ENCODE measurements around the gene MINPP1. TPM values are rescaled to one million over a fixed set of nuclear protein-coding genes. Genes with fewer than 3 reads are reported as not detected.

MINPP1 gene
- total RNA-seq, 1 experiment from 2014 or later: 12.3 TPM

DNA sequence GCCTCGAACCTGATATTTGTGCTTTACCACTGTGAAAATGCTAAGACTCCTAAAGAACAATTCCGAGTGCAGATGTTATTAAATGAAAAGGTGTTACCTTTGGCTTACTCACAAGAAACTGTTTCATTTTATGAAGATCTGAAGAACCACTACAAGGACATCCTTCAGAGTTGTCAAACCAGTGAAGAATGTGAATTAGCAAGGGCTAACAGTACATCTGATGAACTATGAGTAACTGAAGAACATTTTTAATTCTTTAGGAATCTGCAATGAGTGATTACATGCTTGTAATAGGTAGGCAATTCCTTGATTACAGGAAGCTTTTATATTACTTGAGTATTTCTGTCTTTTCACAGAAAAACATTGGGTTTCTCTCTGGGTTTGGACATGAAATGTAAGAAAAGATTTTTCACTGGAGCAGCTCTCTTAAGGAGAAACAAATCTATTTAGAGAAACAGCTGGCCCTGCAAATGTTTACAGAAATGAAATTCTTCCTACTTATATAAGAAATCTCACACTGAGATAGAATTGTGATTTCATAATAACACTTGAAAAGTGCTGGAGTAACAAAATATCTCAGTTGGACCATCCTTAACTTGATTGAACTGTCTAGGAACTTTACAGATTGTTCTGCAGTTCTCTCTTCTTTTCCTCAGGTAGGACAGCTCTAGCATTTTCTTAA is 47.7 kb downstream of the MINPP1 start:
- Mint-ChIP-seq H3K36me3 (ENCODE audit: insufficient read depth, unreplicated experiment) (peaks cover 20% of the 10 kb centered on the region), H3K9me3 (ENCODE audit: unreplicated experiment) (no peaks in the 10 kb centered on the region), H3K4me1 (ENCODE audit: insufficient read depth, unreplicated experiment) (no peaks in the 10 kb centered on the region), H3K27ac (ENCODE audit: low read depth, unreplicated experiment) (no peak overlapping the region), H3K4me3 (ENCODE audit: unreplicated experiment) (no peak overlapping the region), H3K27me3 (ENCODE audit: insufficient read depth, unreplicated experiment) (no peaks in the 10 kb centered on the region)
- intact Hi-C loops (cut with micrococcal nuclease): no loop called here
- TF ChIP-seq, protein P1, sequence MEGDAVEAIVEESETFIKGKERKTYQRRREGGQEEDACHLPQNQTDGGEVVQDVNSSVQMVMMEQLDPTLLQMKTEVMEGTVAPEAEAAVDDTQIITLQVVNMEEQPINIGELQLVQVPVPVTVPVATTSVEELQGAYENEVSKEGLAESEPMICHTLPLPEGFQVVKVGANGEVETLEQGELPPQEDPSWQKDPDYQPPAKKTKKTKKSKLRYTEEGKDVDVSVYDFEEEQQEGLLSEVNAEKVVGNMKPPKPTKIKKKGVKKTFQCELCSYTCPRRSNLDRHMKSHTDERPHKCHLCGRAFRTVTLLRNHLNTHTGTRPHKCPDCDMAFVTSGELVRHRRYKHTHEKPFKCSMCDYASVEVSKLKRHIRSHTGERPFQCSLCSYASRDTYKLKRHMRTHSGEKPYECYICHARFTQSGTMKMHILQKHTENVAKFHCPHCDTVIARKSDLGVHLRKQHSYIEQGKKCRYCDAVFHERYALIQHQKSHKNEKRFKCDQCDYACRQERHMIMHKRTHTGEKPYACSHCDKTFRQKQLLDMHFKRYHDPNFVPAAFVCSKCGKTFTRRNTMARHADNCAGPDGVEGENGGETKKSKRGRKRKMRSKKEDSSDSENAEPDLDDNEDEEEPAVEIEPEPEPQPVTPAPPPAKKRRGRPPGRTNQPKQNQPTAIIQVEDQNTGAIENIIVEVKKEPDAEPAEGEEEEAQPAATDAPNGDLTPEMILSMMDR (IDR thresholded peaks at IDR 0.05; ENCODE audit: unreplicated experiment): no peak
- BruUV-seq (replicated peaks): no TSS peak
- ChIA-PET CTCF (no interaction called here), POLR2A (interaction anchor here (0.8 kb wide), 1 partner anchor 11 kb away, joined by 3 read pairs; no protein-coding TSS in a partner anchor)
- DNase-seq (ENCODE audit: unreplicated experiment): no peak

- TF ChIP-seq, protein P1 (IDR thresholded peaks at IDR 0.05; ENCODE audit: unreplicated experiment): no peak
- no peaks in the 10 kb centered on the region for H3K4me1 Mint-ChIP-seq (ENCODE audit: insufficient read depth, unreplicated experiment)
- no TSS peak for BruUV-seq (replicated peaks)
- no peaks in the 10 kb centered on the region for H3K27me3 Mint-ChIP-seq (ENCODE audit: insufficient read depth, unreplicated experiment)
- H3K4me3 Mint-ChIP-seq (ENCODE audit: unreplicated experiment): no peak overlapping the region
- peaks cover 2% of the 10 kb centered on the region for H3K9me3 Mint-ChIP-seq (ENCODE audit: unreplicated experiment)
- CTCF ChIA-PET: no interaction called here
- no peak overlapping the region for H3K27ac Mint-ChIP-seq (ENCODE audit: low read depth, unreplicated experiment)
- POLR2A ChIA-PET: interaction anchor here (1.0 kb wide), 1 partner anchor 24 kb away, joined by 4 read pairs; no protein-coding TSS in a partner anchor
- no peak for DNase-seq (ENCODE audit: unreplicated experiment)
- peaks cover 15% of the 10 kb centered on the region for H3K36me3 Mint-ChIP-seq (ENCODE audit: insufficient read depth, unreplicated experiment)
- intact Hi-C loops (cut with micrococcal nuclease): no loop called here
Observed at GRCh38 chr10:87557409-87557808, 52.7 kb downstream of the MINPP1 start.

- Mint-ChIP-seq H3K4me3 (ENCODE audit: unreplicated experiment) (no peak overlapping the region), H3K27ac (ENCODE audit: low read depth, unreplicated experiment) (no peak overlapping the region), H3K9me3 (ENCODE audit: unreplicated experiment) (peaks cover 7% of the 10 kb centered on the region), H3K4me1 (ENCODE audit: insufficient read depth, unreplicated experiment) (no peaks in the 10 kb centered on the region), H3K27me3 (ENCODE audit: insufficient read depth, unreplicated experiment) (no peaks in the 10 kb centered on the region), H3K36me3 (ENCODE audit: insufficient read depth, unreplicated experiment) (peaks cover 6% of the 10 kb centered on the region)
- TF ChIP-seq, protein P1 (IDR thresholded peaks at IDR 0.05; ENCODE audit: unreplicated experiment): no peak
- no TSS peak for BruUV-seq (replicated peaks)
- DNase-seq (ENCODE audit: unreplicated experiment): no peak
- ChIA-PET POLR2A (no interaction called here), CTCF (no interaction called here)
- intact Hi-C loops (cut with micrococcal nuclease): no loop called here
Observed at GRCh38 chr10:87558333-87558732, 53.6 kb downstream of the MINPP1 start.

GRCh38 chr10:87559392-87559791 is 54.7 kb downstream of the MINPP1 start:
- Mint-ChIP-seq H3K4me3 (ENCODE audit: unreplicated experiment) (no peak overlapping the region), H3K36me3 (ENCODE audit: insufficient read depth, unreplicated experiment) (no peaks in the 10 kb centered on the region), H3K27me3 (ENCODE audit: insufficient read depth, unreplicated experiment) (no peaks in the 10 kb centered on the region), H3K9me3 (ENCODE audit: unreplicated experiment) (peaks cover 7% of the 10 kb centered on the region), H3K27ac (ENCODE audit: low read depth, unreplicated experiment) (no peak overlapping the region), H3K4me1 (ENCODE audit: insufficient read depth, unreplicated experiment) (no peaks in the 10 kb centered on the region)
- TF ChIP-seq, protein P1 (IDR thresholded peaks at IDR 0.05; ENCODE audit: unreplicated experiment): no peak
- POLR2A ChIA-PET: no interaction called here
- intact Hi-C loops (cut with micrococcal nuclease): no loop called here
- CTCF ChIA-PET: no interaction called here
- no TSS peak for BruUV-seq (replicated peaks)
- DNase-seq (ENCODE audit: unreplicated experiment): no peak
